Heart left ventricle (tissue), 13 donors: Measurements from ENCODE around the gene OR2T27.

Source experiments
- POLR2A ChIP-seq, 2 donors: fragments of 450-650 bp; IDR thresholded peaks; one replicate each; pipeline ENCODE4 v1.6.1; 2017; ENCODE audit warnings: antibody characterized with exemption in 2 of 2, mild to moderate bottlenecking in 2 of 2, moderate library complexity in 2 of 2
- TF ChIP-seq, protein P1 (sequence below), 12 donors: fragments of 200-600 bp; sonication (generic) in 4 of 12; IDR thresholded peaks; one replicate each; pipeline versions ENCODE4 v1.5.0 to v1.8.0; 2018 to 2022; ENCODE audit warnings: antibody characterized with exemption in 12 of 12, mild to moderate bottlenecking in 5 of 12
- donor health status: ischemic (EF 13 %, LVEDD 7.1; RV severe dilation, severe dysfunction).
- donor health status: DM: no; HTN: yes; CAD: no.
- donor health status: DM: no; HTN: no; CAD: no.
- donor health status: ischemic (EF 25% LVEDD 6.9; RV normal size, moderate dysfunction).
- donor health status: ischemic (EF 25% LVEDD 5.7; RV mildly dilated, moderate dysfunction).
- donor health status: ischemic (EF 35%, LVEDD 5.7; RV mildly dilated, moderate dysfunction).
- donor health status: nonischemic (EF 11% LVEDD 7.7; RV severe dilation, severe dysfunction).
- donor health status: DM: yes; HTN: yes; CAD: no.
- donor health status: PGD.
- donor health status: ischemic (EF 29% LVEDD 5.4; RV normal size, mild dysfunction).
- donor health status: nonischemic (EF 23%, LVEDD 6.1; RV moderate dilation, normal function).

DNA sequence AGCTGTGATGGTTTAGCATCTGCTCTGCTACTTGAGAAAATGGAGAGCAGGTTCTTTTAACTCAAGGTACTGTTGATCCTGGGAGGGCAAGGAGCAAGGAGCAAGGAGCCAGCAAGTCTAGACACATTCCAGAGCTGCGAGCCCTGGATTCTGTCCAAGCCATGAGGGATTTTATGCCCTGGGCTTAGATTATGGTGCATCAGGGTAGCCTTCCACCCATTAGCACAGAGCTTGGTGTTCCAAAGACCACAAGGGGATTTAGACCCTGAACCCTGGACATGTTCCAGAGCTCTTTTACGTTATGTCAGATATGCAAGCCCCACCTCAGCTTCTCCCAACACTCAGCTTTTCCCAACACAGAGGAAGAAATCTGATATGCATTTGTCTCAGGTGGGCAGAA is 49.3 kb upstream of the OR2T27 start:
- TF ChIP-seq, protein P1, sequence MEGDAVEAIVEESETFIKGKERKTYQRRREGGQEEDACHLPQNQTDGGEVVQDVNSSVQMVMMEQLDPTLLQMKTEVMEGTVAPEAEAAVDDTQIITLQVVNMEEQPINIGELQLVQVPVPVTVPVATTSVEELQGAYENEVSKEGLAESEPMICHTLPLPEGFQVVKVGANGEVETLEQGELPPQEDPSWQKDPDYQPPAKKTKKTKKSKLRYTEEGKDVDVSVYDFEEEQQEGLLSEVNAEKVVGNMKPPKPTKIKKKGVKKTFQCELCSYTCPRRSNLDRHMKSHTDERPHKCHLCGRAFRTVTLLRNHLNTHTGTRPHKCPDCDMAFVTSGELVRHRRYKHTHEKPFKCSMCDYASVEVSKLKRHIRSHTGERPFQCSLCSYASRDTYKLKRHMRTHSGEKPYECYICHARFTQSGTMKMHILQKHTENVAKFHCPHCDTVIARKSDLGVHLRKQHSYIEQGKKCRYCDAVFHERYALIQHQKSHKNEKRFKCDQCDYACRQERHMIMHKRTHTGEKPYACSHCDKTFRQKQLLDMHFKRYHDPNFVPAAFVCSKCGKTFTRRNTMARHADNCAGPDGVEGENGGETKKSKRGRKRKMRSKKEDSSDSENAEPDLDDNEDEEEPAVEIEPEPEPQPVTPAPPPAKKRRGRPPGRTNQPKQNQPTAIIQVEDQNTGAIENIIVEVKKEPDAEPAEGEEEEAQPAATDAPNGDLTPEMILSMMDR (IDR thresholded peaks at IDR 0.05) = no peak
- no peak for TF ChIP-seq POLR2A (IDR thresholded peaks at IDR 0.05)
